Neuronal stem cell (in vitro differentiated cells): Measurements from ENCODE around the gene PRKN.

Experiments used
- DNase-seq: peaks from one replicate; pipeline ENCODE4 v3.0.0-alpha.2; 2013; ENCODE audit warnings: low spot score
- H2AFZ ChIP-seq: one replicate; pipeline ENCODE4 v1.6.1; 2013; ENCODE audit warnings: mild to moderate bottlenecking, low read length, inconsistent platforms
- H2AK5ac ChIP-seq: 2 replicates; pipeline ENCODE4 v1.6.1; 2013; ENCODE audit warnings: low read depth, mild to moderate bottlenecking, inconsistent platforms, low read length, moderate library complexity, mixed read lengths
- H2BK120ac ChIP-seq: 2 replicates; pipeline ENCODE4 v1.6.1; 2013; ENCODE audit warnings: low read depth, mild to moderate bottlenecking, inconsistent platforms, low read length, moderate library complexity, mixed read lengths
- H2BK12ac ChIP-seq: one replicate; pipeline ENCODE4 v1.6.1; 2013; ENCODE audit warnings: low read length, inconsistent platforms
- H2BK15ac ChIP-seq: 2 replicates; pipeline ENCODE4 v1.6.1; 2013; ENCODE audit warnings: mild to moderate bottlenecking, low read length, inconsistent platforms, mixed read lengths
- H2BK5ac ChIP-seq: one replicate; pipeline ENCODE4 v1.6.1; 2013; ENCODE audit warnings: inconsistent platforms, mild to moderate bottlenecking, low read length, moderate library complexity
- H3K14ac ChIP-seq: one replicate; pipeline ENCODE4 v1.6.1; 2013; ENCODE audit warnings: low read length, inconsistent platforms
- H3K18ac ChIP-seq: 2 replicates; pipeline ENCODE4 v1.6.1; 2013; ENCODE audit warnings: low read length, inconsistent platforms
- H3K23ac ChIP-seq: 2 replicates; pipeline ENCODE4 v1.6.1; 2013; ENCODE audit warnings: low read depth, mild to moderate bottlenecking, mixed read lengths, low read length, inconsistent platforms; ENCODE audit not compliant: poor library complexity
- H3K27ac ChIP-seq: replicated peaks from 3 replicates; pipeline ENCODE4 v1.5.1; 2013; ENCODE audit warnings: low read length, inconsistent platforms
- H3K27me3 ChIP-seq, 3 experiments: 2 replicates each; pipeline ENCODE4 v1.6.1; 2013; ENCODE audit warnings: low read length in 3 of 3, mild to moderate bottlenecking in 2 of 3, inconsistent platforms in 1 of 3, low read depth in 1 of 3, mixed read lengths in 1 of 3, moderate library complexity in 1 of 3; ENCODE audit not compliant: control insufficient read depth in 3 of 3, insufficient read depth in 3 of 3
- H3K36me3 ChIP-seq, 2 donors: replicated peaks in 1 of 2; 2 replicates each; pipeline ENCODE4 v1.6.1; 2013; ENCODE audit warnings: low read length in 2 of 2; ENCODE audit not compliant: control insufficient read depth in 2 of 2, insufficient read depth in 2 of 2
- H3K4ac ChIP-seq: 2 replicates; pipeline ENCODE4 v1.6.1; 2013; ENCODE audit warnings: inconsistent platforms, mild to moderate bottlenecking, low read length, moderate library complexity
- H3K4me1 ChIP-seq, 2 donors: 1 replicate in 1 of 2; 2 replicates in 1 of 2; pipeline ENCODE4 v1.6.1; 2013; ENCODE audit warnings: low read length in 2 of 2, low read depth in 1 of 2; ENCODE audit not compliant: control insufficient read depth in 2 of 2, insufficient read depth in 1 of 2
- H3K4me2 ChIP-seq: one replicate; pipeline ENCODE4 v1.6.1; 2013; ENCODE audit warnings: mild to moderate bottlenecking, low read length, inconsistent platforms; ENCODE audit not compliant: insufficient read depth, poor library complexity, severe bottlenecking
- H3K4me3 ChIP-seq, 2 donors: 2 replicates each; pipeline ENCODE4 v1.5.1; 2013; ENCODE audit warnings: low read length in 2 of 2, mild to moderate bottlenecking in 2 of 2, inconsistent platforms in 1 of 2, moderate library complexity in 1 of 2
- H3K79me1 ChIP-seq: one replicate; pipeline ENCODE4 v1.6.1; 2013; ENCODE audit warnings: low read depth, mild to moderate bottlenecking, inconsistent platforms, low read length, moderate library complexity
- H3K9ac ChIP-seq: one replicate; pipeline ENCODE4 v1.6.1; 2013; ENCODE audit warnings: mild to moderate bottlenecking, low read depth, low read length, inconsistent platforms; ENCODE audit not compliant: poor library complexity
- H3K9me3 ChIP-seq, 2 donors: replicated peaks in 1 of 2; 2 replicates each; pipeline versions ENCODE3 to v1.6.1; 2013; ENCODE audit warnings: low read length in 2 of 2, mild to moderate bottlenecking in 2 of 2, inconsistent platforms in 1 of 2, low read depth in 1 of 2, mixed read lengths in 1 of 2, moderate library complexity in 1 of 2; ENCODE audit not compliant: control insufficient read depth in 2 of 2, insufficient read depth in 1 of 2
- H4K8ac ChIP-seq: one replicate; pipeline ENCODE4 v1.6.1; 2013; ENCODE audit warnings: low read depth, mild to moderate bottlenecking, inconsistent platforms, low read length, moderate library complexity
- H4K91ac ChIP-seq: one replicate; pipeline ENCODE4 v1.6.1; 2013; ENCODE audit warnings: low read length, low read depth, mild to moderate bottlenecking, inconsistent platforms; ENCODE audit not compliant: poor library complexity
- WGBS, 2 donors: extraction: QIAGEN DNeasy Blood & Tissue Kit; methylation state at CpG; one replicate each; pipeline ENCODE4 v1.1.7; 2013; ENCODE audit warnings: missing lambda C conversion rate in 2 of 2, mixed read lengths in 1 of 2; ENCODE audit not compliant: insufficient read length in 2 of 2, insufficient replicate concordance in 1 of 2; ENCODE audit errors: extremely low coverage in 2 of 2; 5-methylcytosine and 5-hydroxymethylcytosine counted together

Gene PRKN

GRCh38 chr6:161634916-161635315 lies 1092.7 kb downstream of the PRKN start:
- Histone ChIP-seq H3K79me1 (no peaks in the 10 kb centered on the region), H3K4me1 (peaks cover 1 to 6% of the 10 kb centered on the region in 2 donors), H4K8ac (no peak overlapping the region), H3K4me3 (no peak overlapping the region), H2AK5ac (no peak overlapping the region), H3K23ac (no peak overlapping the region), H3K14ac (no peak overlapping the region), H2AFZ (no peak overlapping the region), H2BK15ac (no peak overlapping the region), H3K18ac (no peak overlapping the region), H2BK5ac (no peak overlapping the region), H4K91ac (no peak overlapping the region), H3K4ac (no peak overlapping the region), H3K27me3 (no peaks in the 10 kb centered on the region), H3K27ac (no peak overlapping the region), H2BK12ac (no peak overlapping the region), H3K4me2 (no peak overlapping the region), H3K9ac (no peak overlapping the region), H2BK120ac (no peak overlapping the region), H3K9me3 (no peaks in the 10 kb centered on the region), H3K36me3 (no peaks in the 10 kb centered on the region)
- no CpG with 5 or more reads among the region's 8 CpGs for WGBS, 2 donors
- DNase-seq = no peak

GRCh38 chr6:161631676-161632194 lies 1095.8 kb downstream of the PRKN start:
- no peak overlapping the region for H3K18ac ChIP-seq
- H3K4me3 ChIP-seq = no peak overlapping the region
- WGBS, 2 donors = no CpG with 5 or more reads among the region's 2 CpGs
- H3K4me2 ChIP-seq = no peak overlapping the region
- H3K9ac ChIP-seq = no peak overlapping the region
- no peaks in the 10 kb centered on the region for H3K36me3 ChIP-seq
- no peak overlapping the region for H3K4ac ChIP-seq
- H3K9me3 ChIP-seq = peaks cover 0 to 4% of the 10 kb centered on the region in 2 donors
- H2BK5ac ChIP-seq = no peak overlapping the region
- no peak overlapping the region for H2BK12ac ChIP-seq
- H2AK5ac ChIP-seq = no peak overlapping the region
- no peak overlapping the region for H2BK15ac ChIP-seq
- no peaks in the 10 kb centered on the region for H3K27me3 ChIP-seq
- no peak overlapping the region for H4K8ac ChIP-seq
- H3K14ac ChIP-seq = no peak overlapping the region
- H3K27ac ChIP-seq = no peak overlapping the region
- no peak overlapping the region for H2BK120ac ChIP-seq
- H4K91ac ChIP-seq = no peak overlapping the region
- no peak overlapping the region for H2AFZ ChIP-seq
- H3K4me1 ChIP-seq = peaks cover 0 to 2% of the 10 kb centered on the region in 2 donors
- DNase-seq = no peak
- H3K23ac ChIP-seq = no peak overlapping the region
- H3K79me1 ChIP-seq = no peaks in the 10 kb centered on the region

DNA sequence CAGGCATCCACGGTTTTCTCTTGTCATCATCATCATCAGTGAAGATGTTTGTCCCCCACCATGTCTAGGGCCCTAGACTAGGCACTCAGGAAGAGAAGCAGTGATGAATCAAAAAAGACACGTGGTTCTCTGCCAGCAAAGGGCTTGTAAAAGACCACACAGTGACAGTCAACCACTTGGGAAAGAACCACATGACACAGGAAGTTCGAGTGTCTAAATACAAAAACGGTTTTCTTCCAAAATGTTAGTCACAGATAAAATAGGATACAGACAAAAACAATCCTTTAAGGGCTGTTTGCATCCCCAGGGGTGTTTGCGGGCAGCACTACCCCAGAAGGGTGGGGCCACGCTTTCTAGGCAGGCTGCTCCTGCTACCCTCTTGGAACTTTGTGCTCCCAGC lies 1096.9 kb downstream of the PRKN start:
- Histone ChIP-seq H3K36me3 (no peaks in the 10 kb centered on the region), H3K27ac (no peak overlapping the region), H2BK120ac (no peak overlapping the region), H4K91ac (no peak overlapping the region), H3K27me3 (no peaks in the 10 kb centered on the region), H3K14ac (no peak overlapping the region), H3K79me1 (no peaks in the 10 kb centered on the region), H4K8ac (no peak overlapping the region), H2BK5ac (no peak overlapping the region), H3K4ac (no peak overlapping the region), H2AFZ (no peak overlapping the region), H2BK15ac (no peak overlapping the region), H3K4me2 (no peak overlapping the region), H2AK5ac (no peak overlapping the region), H3K4me3 (no peak overlapping the region), H2BK12ac (no peak overlapping the region), H3K9ac (no peak overlapping the region), H3K4me1 (peaks cover 0 to 2% of the 10 kb centered on the region in 2 donors), H3K18ac (no peak overlapping the region), H3K23ac (no peak overlapping the region), H3K9me3 (peaks cover 3 to 13% of the 10 kb centered on the region in 2 donors)
- WGBS, 2 donors = no CpG with 5 or more reads among the region's 6 CpGs
- DNase-seq = no peak

DNA sequence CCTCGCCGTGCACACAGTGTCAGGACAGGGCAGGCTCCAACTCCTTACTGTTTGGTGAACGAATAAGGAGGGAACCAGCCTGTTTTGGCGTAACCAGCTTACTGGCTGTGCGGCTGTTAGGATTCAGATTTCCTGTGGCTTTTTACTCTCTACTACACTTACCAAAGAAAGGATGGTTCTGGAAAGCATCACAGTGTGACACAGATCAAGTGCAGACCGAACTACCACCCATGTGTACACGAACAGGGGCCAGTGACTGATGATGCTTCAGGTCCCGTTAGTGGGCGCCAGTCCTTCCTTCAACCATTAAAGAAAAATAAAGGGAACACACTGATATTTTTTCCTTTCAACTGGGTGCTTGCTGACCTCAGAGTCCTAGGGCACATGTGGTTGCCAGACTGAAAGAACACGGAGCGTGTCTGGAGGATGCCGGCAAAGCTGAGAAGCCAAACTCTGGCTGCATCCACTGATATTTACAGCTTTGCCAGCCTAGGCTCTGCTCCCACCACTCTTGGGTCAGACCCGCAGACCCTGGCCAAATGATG lies 1101.4 kb downstream of the PRKN start:
- H3K23ac ChIP-seq = no peak overlapping the region
- no peak overlapping the region for H3K4ac ChIP-seq
- H2AFZ ChIP-seq = no peak overlapping the region
- H3K79me1 ChIP-seq = no peaks in the 10 kb centered on the region
- no peak overlapping the region for H3K14ac ChIP-seq
- no peak overlapping the region for H3K18ac ChIP-seq
- H3K4me2 ChIP-seq = no peak overlapping the region
- H3K9me3 ChIP-seq = peaks cover 3 to 13% of the 10 kb centered on the region in 2 donors
- H2BK5ac ChIP-seq = no peak overlapping the region
- no peak overlapping the region for H4K8ac ChIP-seq
- H2AK5ac ChIP-seq = no peak overlapping the region
- no peak overlapping the region for H2BK12ac ChIP-seq
- no peaks in the 10 kb centered on the region for H3K36me3 ChIP-seq
- H3K9ac ChIP-seq = no peak overlapping the region
- no peak overlapping the region for H3K27ac ChIP-seq
- H3K4me3 ChIP-seq = no peak overlapping the region
- no peak for DNase-seq
- no peak overlapping the region for H4K91ac ChIP-seq
- no peak overlapping the region for H2BK120ac ChIP-seq
- no peaks in the 10 kb centered on the region for H3K27me3 ChIP-seq
- no peak overlapping the region for H2BK15ac ChIP-seq
- no CpG with 5 or more reads among the region's 13 CpGs for WGBS, 2 donors
- no peaks in the 10 kb centered on the region for H3K4me1 ChIP-seq
